B cell (primary cell): ENCODE data around the gene CD38.

Source experiments
- CTCF ChIP-seq: fragments of 200-600 bp; IDR thresholded peaks from one replicate; pipeline ENCODE4 v1.8.0; 2022; ENCODE audit warnings: antibody characterized with exemption, mild to moderate bottlenecking
- EZH2 ChIP-seq: IDR thresholded peaks from 2 replicates; pipeline ENCODE4 v1.6.1; 2012; ENCODE audit warnings: borderline replicate concordance, low read depth, mild to moderate bottlenecking, moderate library complexity, low read length; ENCODE audit not compliant: insufficient read depth, poor library complexity, severe bottlenecking

DNA sequence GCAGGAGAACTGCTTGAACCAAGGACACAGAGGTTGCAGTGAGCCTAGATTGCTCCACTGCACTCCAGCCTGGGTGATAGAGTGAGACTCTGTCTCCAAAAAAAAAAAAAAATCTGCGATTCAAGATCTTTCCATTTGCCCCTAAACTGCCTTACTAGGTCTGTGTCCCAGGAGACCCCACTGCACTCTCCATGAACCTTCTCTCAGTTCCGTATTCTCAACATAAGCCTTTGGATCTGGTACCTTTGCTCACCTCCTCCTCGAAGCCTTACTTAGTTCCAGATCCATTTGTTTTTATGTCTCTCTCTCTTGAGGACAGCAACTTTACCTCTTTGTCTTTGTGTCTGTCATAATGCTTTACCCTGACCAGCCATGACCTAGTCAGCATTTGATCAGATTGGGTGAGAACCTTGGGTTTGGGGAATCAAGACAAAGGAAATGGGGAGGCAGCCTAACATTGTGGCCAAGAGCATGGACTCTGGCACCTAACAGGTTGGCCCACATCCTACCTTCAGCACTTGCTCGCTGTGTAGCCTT lies 41.5 kb upstream of the CD38 start:
- TF ChIP-seq CTCF (no peak), EZH2 (no peak)
